CD4-positive, alpha-beta T cell treated with Interleukin-15 for 1 hour (primary cell): ENCODE results near the gene EIF4H.

ENCODE experiments used
- DNase-seq: peaks from one replicate; pipeline ENCODE4 v3.0.0-alpha.2; 2020

The EIF4H gene

GRCh38 chr7:74228951-74229900 is 55.1 kb downstream of the EIF4H start:
- DNase-seq: no peak

GRCh38 chr7:74230446-74231231 is 56.5 kb downstream of the EIF4H start:
- peak; percentile 51 for DNase-seq

GRCh38 chr7:74231232-74231590 is 57.1 kb downstream of the EIF4H start:
- DNase-seq: peak; percentile 75

- DNase-seq: no peak
Observed at GRCh38 chr7:74233655-74234285, 59.6 kb downstream of the EIF4H start.

DNA sequence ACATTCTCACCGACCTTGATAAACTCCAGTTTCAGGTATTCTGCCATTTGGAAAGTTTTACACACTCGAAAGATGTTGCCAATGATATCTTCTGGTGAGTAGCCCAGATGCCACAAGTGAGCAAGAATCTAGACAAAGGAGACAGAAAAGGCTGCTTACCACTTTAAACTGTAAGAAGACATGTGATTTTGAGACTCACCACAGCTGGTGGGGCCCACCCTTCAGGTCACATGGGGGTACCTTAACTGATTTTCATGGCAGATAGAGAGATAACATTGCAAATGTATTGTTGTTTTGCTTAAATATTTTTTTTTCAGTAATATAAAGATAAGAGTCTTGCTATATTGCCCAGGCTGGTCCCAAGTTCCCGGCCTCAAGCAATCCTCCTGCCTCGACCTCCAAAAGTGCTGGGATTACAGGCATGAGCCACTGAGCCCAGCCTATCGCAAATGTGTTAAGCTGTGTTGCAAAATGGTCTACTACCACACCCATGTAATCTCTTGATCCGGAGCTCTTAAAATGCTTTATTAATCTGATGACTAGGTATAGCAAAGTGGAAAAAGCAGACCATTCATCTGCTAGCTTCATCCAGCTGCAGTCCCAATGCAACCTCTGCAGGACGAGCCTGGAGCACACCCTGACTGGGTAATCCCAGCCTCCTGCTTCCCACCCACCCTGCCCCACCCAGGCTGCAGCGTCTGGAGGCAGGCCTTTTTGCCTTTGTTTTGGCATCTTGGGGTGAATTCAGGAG is 61.5 kb downstream of the EIF4H start:
- DNase-seq: no peak

GRCh38 chr7:74236284-74236683 is 62.1 kb downstream of the EIF4H start:
- DNase-seq: no peak

GRCh38 chr7:74240482-74240881 is 66.3 kb downstream of the EIF4H start:
- no peak for DNase-seq

DNA sequence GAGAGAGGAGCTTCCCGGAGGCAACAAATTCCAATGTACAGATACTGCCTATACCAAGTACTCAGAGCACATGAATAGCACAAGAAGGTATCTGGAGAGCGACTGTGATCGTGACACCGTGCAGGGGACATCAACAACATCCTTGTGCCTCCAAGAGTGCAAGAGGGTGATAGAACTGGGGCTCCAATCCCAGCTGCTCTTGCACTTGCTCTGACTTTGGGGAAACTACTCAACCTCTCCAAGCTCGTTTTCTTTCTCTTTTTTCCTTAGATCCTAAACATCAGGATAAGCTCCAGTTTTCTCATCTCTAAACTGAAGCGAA is 67.9 kb downstream of the EIF4H start:
- DNase-seq: no peak

DNA sequence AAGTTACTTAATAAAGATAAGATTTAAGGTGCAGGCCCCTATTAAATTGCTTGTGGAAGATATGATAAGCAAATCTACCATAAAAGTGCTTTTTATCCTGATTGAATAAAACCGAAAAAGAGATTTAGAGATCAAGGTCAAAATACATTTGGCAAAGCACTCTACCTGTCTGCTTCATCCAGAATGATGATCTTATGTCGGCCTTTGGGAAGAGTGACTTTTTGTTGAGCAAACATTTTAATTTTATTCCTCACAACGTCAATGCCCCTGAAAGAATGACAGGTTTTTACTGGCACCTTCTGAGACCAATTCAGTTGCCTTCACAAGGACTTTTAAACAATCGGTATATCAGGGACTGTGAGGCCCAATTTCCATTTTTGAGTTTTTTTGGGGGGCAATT is 72.3 kb downstream of the EIF4H start:
- no peak for DNase-seq
